Heart right ventricle (tissue), 16 donors: ENCODE measurements around the gene SSR2. TPM values are rescaled to one million over a fixed set of nuclear protein-coding genes. Genes with fewer than 3 reads are reported as not detected.
"Not testable (repeated sequence)": the region's sequence is repeated elsewhere in the genome, so short reads cannot be mapped to it uniquely, and the experiment has no call there.

Source experiments
- ATAC-seq, 8 donors: fragments of 200-7000 bp; cut with Tn5 transposase; one replicate each; pipeline ENCODE4 v1.9.1; 2020; ENCODE audit warnings: mild to moderate bottlenecking in 8 of 8, moderate library complexity in 8 of 8, moderate number of reproducible peaks in 1 of 8
- DNase-seq, 2 donors: peaks; one replicate each; pipeline ENCODE4 v3.0.0-alpha.2; 2020
- H3K27ac ChIP-seq, 10 donors: fragments of 200-600 bp; sonication (generic) in 2 of 10; one replicate each; pipeline versions ENCODE4 v1.5.0 to v1.8.0; 2020 to 2022; ENCODE audit warnings: mild to moderate bottlenecking in 3 of 10
- H3K27me3 ChIP-seq, 7 donors: fragments of 200-600 bp; one replicate each; pipeline ENCODE4 v1.8.0; 2021 to 2022; ENCODE audit warnings: mild to moderate bottlenecking in 2 of 7
- H3K36me3 ChIP-seq, 9 donors: fragments of 200-600 bp; sonication (generic) in 1 of 9; one replicate each; pipeline versions ENCODE4 v1.5.0 to v1.8.0; 2020 to 2022; ENCODE audit warnings: mild to moderate bottlenecking in 2 of 9
- H3K4me1 ChIP-seq, 9 donors: fragments of 200-600 bp; sonication (generic) in 1 of 9; one replicate each; pipeline versions ENCODE4 v1.5.0 to v1.8.0; 2020 to 2022; ENCODE audit warnings: mild to moderate bottlenecking in 4 of 9
- H3K4me3 ChIP-seq, 10 donors: fragments of 200-600 bp; sonication (generic) in 2 of 10; one replicate each; pipeline versions ENCODE4 v1.5.0 to v1.8.0; 2020 to 2022; ENCODE audit warnings: mild to moderate bottlenecking in 7 of 10, moderate library complexity in 2 of 10
- H3K9me3 ChIP-seq, 11 donors: fragments of 200-600 bp in 10 of 11; sonication (generic) in 2 of 11; one replicate each; pipeline versions ENCODE4 v1.5.0 to v1.8.0; 2013 to 2022; ENCODE audit warnings: mild to moderate bottlenecking in 2 of 11, control low read depth in 1 of 11, moderate library complexity in 1 of 11
- CTCF ChIP-seq, 9 donors: fragments of 200-600 bp; sonication (generic) in 2 of 9; IDR thresholded peaks; one replicate each; pipeline versions ENCODE4 v1.5.0 to v1.8.0; 2021 to 2022; ENCODE audit warnings: antibody characterized with exemption in 9 of 9, mild to moderate bottlenecking in 5 of 9, moderate library complexity in 1 of 9
- WGBS, 2 donors: extraction: QIAGEN DNeasy Blood & Tissue Kit; methylation state at CpG; one replicate each; pipeline ENCODE4 v1.1.7; 2013; ENCODE audit warnings: inconsistent platforms in 1 of 2; 5-methylcytosine and 5-hydroxymethylcytosine counted together
- intact Hi-C, 10 donors: fragments of 100-400 bp; cut with DNase I; formaldehyde crosslinking; loops; one replicate each; pipeline versions ENCODE4 v1.11.1 to v1.14.2; 2022
- polyA plus RNA-seq, 2 donors: library from polyadenylated mRNA; stranded (reverse); fragments of 200-250 nt; gene quantifications; one replicate each; pipeline ENCODE4 v1.2.3, GENCODE V29; 2013
- total RNA-seq, 10 donors: library from RNA; stranded (reverse); fragmentation: NEBNext Ultra II Directional in 3 of 10; extraction: Animal tissue kit (Norgen Biotek cat#: 25700) in 3 of 10; gene quantifications; one replicate each; pipeline versions ENCODE4 v1.2.1 to v1.2.4, GENCODE V29; 2021 to 2023
- donor health status: Arrhythmogenic right ventricular cardiomyopathy.
- donor health status: ischemic (EF 13 %, LVEDD 7.1; RV severe dilation, severe dysfunction).
- donor health status: healthy with polysubstance abuse.
- donor health status: DM: no; HTN: yes; CAD: no.
- donor health status: DM: no; HTN: no; CAD: no.
- donor health status: ischemic (EF 25% LVEDD 6.9; RV normal size, moderate dysfunction).
- donor health status: ischemic (EF 25% LVEDD 5.7; RV mildly dilated, moderate dysfunction).
- donor health status: healthy.
- donor health status: DM: yes; HTN: yes; CAD: no.
- donor health status: Ischemic cardiomyopathy.
- donor health status: ischemic (EF 35%, LVEDD 5.7; RV mildly dilated, moderate dysfunction).
- donor health status: nonischemic (EF 11% LVEDD 7.7; RV severe dilation, severe dysfunction).
- donor health status: DM: yes; HTN: yes; CAD: no.
- donor health status: PGD.
- donor health status: ischemic (EF 29% LVEDD 5.4; RV normal size, mild dysfunction).
- donor health status: nonischemic (EF 23%, LVEDD 6.1; RV moderate dilation, normal function).

SSR2 gene
- total and polyA plus RNA-seq, 12 donors = 66.1 to 322 (median 73.7) TPM

- WGBS, 2 donors = 75 to 82% methylated on average over 3 of the region's 3 CpGs
- intact Hi-C loops = no loop called here
- Histone ChIP-seq H3K27me3 (no peaks in the 10 kb centered on the region), H3K4me3 (no peak overlapping the region), H3K36me3 (peaks cover 0 to 64% (median 12%) of the 10 kb centered on the region in 9 donors), H3K9me3 (no peaks in the 10 kb centered on the region), H3K27ac (no peak overlapping the region), H3K4me1 (peaks cover 0 to 31% (median 18%) of the 10 kb centered on the region in 9 donors)
- TF ChIP-seq CTCF (IDR thresholded peaks at IDR 0.05) = no peak
- DNase-seq = no peak
- ATAC-seq = no peak
Observed at GRCh38 chr1:156048663-156049258, 28.0 kb upstream of the SSR2 start.

GRCh38 chr1:156045076-156045475 is 24.3 kb upstream of the SSR2 start:
- 95 to 96% methylated on average over 4 of the region's 4 CpGs for WGBS, 2 donors
- ATAC-seq (no peak), DNase-seq (no peak)
- H3K27ac ChIP-seq = no peak overlapping the region
- peaks cover 0 to 95% (median 21%) of the 10 kb centered on the region in 9 donors for H3K36me3 ChIP-seq
- peaks cover 0 to 4% (median 0%) of the 10 kb centered on the region in 9 donors for H3K4me1 ChIP-seq
- no peaks in the 10 kb centered on the region for H3K27me3 ChIP-seq
- intact Hi-C loops = no loop called here
- H3K9me3 ChIP-seq = no peaks in the 10 kb centered on the region
- TF ChIP-seq CTCF (IDR thresholded peaks at IDR 0.05) = no peak
- no peak overlapping the region for H3K4me3 ChIP-seq

- Histone ChIP-seq H3K27me3 (no peaks in the 10 kb centered on the region), H3K4me1 (no peaks in the 10 kb centered on the region), H3K27ac (no peak overlapping the region), H3K36me3 (peaks cover 0 to 95% (median 30%) of the 10 kb centered on the region in 9 donors), H3K9me3 (no peaks in the 10 kb centered on the region), H3K4me3 (no peak overlapping the region)
- DNase-seq (no peak), ATAC-seq (no peak)
- intact Hi-C loops = no loop called here
- 94 to 95% methylated on average over 3 of the region's 3 CpGs for WGBS, 2 donors
- TF ChIP-seq CTCF (IDR thresholded peaks at IDR 0.05) = no peak
Observed at GRCh38 chr1:156042828-156043227, 22.1 kb upstream of the SSR2 start.

GRCh38 chr1:156034991-156035390 is 14.2 kb upstream of the SSR2 start:
- not testable (repeated sequence) for DNase-seq

GRCh38 chr1:156033011-156033410 is 12.3 kb upstream of the SSR2 start:
- TF ChIP-seq CTCF (IDR thresholded peaks at IDR 0.05) = no peak
- Histone ChIP-seq H3K9me3 (no peaks in the 10 kb centered on the region), H3K4me3 (no peak overlapping the region), H3K36me3 (peaks cover 0 to 20% (median 7%) of the 10 kb centered on the region in 9 donors), H3K4me1 (no peaks in the 10 kb centered on the region), H3K27me3 (no peaks in the 10 kb centered on the region), H3K27ac (no peak overlapping the region)
- intact Hi-C loops = no loop called here
- 58 to 67% methylated on average over 6 of the region's 6 CpGs for WGBS, 2 donors
- no peak for ATAC-seq
- no peak for DNase-seq

More at GRCh38 chr1:156034991-156035390, 14.2 kb upstream of the SSR2 start:
- peaks cover 0 to 40% (median 14%) of the 10 kb centered on the region in 9 donors for H3K36me3 ChIP-seq
- H3K27ac ChIP-seq, H3K9me3 ChIP-seq, ATAC-seq, intact Hi-C loops, H3K4me1 ChIP-seq, H3K4me3 ChIP-seq, H3K27me3 ChIP-seq: not testable (repeated sequence)
- WGBS, 2 donors = 92 to 95% methylated on average over 4 of the region's 4 CpGs
